ENCODE data around the gene EML6. TPM values are rescaled to one million over a fixed set of nuclear protein-coding genes. Genes with fewer than 3 reads are reported as not detected.

EML6 gene
- total RNA-seq, 2 experiments from 2014 or later, result 1.2 to 1.7 TPM

DNA sequence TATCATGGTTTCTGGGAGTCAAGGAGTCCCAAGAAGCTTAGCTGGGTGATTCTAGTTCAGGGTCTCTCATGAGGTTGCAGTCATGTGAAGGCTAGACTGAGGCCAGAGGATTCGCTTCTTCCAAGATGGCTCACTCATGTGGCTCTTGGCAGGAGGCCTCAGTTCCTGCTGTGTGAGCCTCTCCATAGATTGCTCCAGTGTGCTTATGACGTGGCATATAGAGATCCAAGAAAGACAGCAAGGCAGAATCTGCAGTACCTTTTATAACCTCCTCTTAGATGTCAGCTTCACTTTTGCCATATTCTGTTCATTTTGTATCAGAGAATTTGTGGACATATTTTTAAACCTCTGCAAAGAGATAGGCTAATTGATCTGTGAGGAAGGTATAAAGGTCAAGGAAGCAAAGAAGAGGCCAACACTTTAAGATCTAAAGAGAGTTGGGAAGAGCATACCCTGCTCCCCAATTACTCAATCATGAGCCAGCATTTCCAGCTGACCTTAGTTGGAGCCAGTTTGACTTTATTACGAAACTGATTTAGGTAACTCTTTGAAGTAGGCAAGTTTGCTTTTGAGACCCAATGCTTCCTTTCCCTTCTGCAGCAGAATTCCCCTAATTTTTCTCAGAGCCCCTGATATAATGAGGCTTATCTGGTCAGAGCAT lies 134.7 kb downstream of the EML6 start:
- no peaks in the 10 kb centered on the region for H3K9me3 Mint-ChIP-seq
- intact Hi-C loops (cut with micrococcal nuclease), result no loop called here
- POLR2A ChIA-PET, result no interaction called here
- CTCF ChIA-PET, result no interaction called here
- H3K4me3 Mint-ChIP-seq, result no peak overlapping the region
- DNase-seq, result no peak
- TF ChIP-seq, protein P1, sequence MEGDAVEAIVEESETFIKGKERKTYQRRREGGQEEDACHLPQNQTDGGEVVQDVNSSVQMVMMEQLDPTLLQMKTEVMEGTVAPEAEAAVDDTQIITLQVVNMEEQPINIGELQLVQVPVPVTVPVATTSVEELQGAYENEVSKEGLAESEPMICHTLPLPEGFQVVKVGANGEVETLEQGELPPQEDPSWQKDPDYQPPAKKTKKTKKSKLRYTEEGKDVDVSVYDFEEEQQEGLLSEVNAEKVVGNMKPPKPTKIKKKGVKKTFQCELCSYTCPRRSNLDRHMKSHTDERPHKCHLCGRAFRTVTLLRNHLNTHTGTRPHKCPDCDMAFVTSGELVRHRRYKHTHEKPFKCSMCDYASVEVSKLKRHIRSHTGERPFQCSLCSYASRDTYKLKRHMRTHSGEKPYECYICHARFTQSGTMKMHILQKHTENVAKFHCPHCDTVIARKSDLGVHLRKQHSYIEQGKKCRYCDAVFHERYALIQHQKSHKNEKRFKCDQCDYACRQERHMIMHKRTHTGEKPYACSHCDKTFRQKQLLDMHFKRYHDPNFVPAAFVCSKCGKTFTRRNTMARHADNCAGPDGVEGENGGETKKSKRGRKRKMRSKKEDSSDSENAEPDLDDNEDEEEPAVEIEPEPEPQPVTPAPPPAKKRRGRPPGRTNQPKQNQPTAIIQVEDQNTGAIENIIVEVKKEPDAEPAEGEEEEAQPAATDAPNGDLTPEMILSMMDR (IDR thresholded peaks at IDR 0.05), result no peak
- no peak overlapping the region for H3K27ac Mint-ChIP-seq
- H3K36me3 Mint-ChIP-seq (ENCODE audit: low read depth), result no peaks in the 10 kb centered on the region
- ATAC-seq, result no peak
- no peaks in the 10 kb centered on the region for H3K4me1 Mint-ChIP-seq (ENCODE audit: low read depth)
- no peaks in the 10 kb centered on the region for H3K27me3 Mint-ChIP-seq

DNA sequence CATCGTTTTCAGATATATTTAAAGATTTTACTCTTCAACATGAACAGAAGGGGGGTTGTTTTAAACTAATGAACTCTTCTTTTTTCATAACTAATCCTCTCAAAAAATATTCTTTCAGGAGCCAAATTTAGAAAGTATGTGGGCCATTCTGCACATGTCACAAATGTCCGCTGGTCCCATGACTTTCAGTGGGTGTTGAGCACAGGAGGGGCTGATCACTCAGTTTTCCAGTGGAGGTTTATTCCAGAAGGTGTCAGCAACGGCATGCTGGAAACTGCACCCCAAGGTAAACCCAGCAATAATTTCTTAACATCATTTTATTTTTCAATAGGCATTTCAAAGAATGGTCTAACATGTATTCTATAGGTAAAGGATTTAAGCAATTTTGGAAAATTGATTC lies 136.0 kb downstream of the EML6 start:
- TF ChIP-seq, protein P1 (IDR thresholded peaks at IDR 0.05), result no peak
- H3K36me3 Mint-ChIP-seq (ENCODE audit: low read depth), result no peaks in the 10 kb centered on the region
- ChIA-PET CTCF (no interaction called here), POLR2A (no interaction called here)
- no peaks in the 10 kb centered on the region for H3K27me3 Mint-ChIP-seq
- intact Hi-C loops (cut with micrococcal nuclease), result loop anchor here (1.0 kb wide), 1 partner anchor 17 kb away; no protein-coding TSS in a partner anchor
- ATAC-seq (no peak), DNase-seq (no peak)
- H3K9me3 Mint-ChIP-seq, result no peaks in the 10 kb centered on the region
- H3K27ac Mint-ChIP-seq, result no peak overlapping the region
- no peak overlapping the region for H3K4me3 Mint-ChIP-seq
- no peaks in the 10 kb centered on the region for H3K4me1 Mint-ChIP-seq (ENCODE audit: low read depth)

DNA sequence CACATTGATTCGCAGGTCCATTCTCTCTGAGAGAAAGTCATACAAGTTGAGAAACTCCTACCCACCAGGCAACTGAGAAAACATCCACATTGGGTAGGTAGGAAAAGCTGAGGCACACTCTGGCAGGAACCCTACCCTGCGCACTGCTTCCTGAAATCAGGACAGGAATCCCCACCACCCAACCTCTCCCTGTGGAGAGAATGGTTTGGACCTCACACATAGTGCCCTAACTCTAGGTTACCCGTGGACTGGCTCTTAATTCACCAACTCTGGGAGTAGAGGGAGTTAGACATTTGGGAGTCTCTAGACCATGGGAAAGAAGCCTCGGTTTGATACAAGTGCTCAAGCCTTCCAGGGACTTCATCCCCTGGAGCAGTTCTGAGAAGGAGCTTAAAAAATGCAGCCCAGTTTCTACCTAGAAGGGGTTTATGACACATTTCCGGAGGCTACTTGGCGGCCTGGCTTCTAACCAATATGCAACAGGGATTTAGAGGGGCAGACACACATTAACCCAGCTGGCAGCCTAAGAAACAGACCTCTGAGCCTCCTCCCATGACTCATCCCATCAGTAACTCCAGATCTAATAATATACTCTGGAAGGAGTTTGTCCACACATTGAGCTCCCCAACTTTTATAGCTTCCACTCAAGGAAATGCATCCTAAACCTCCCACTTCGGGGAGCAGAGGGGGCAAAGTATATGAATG lies 136.7 kb downstream of the EML6 start:
- Mint-ChIP-seq H3K9me3 (no peaks in the 10 kb centered on the region), H3K4me1 (ENCODE audit: low read depth) (no peaks in the 10 kb centered on the region), H3K36me3 (ENCODE audit: low read depth) (no peaks in the 10 kb centered on the region), H3K4me3 (no peak overlapping the region), H3K27ac (no peak overlapping the region), H3K27me3 (no peaks in the 10 kb centered on the region)
- CTCF ChIA-PET, result interaction anchor here (1.1 to 1.4 kb wide), 3 partner anchors 21 to 301 kb away, joined by 3 to 6 read pairs (median 4); no protein-coding TSS in a partner anchor
- TF ChIP-seq, protein P1 (IDR thresholded peaks at IDR 0.05), result no peak
- ATAC-seq (no peak), DNase-seq (no peak)
- intact Hi-C loops (cut with micrococcal nuclease), result loop anchor here (1.0 kb wide), 1 partner anchor 16 kb away; no protein-coding TSS in a partner anchor
- POLR2A ChIA-PET, result interaction anchor here (0.6 kb wide), 1 partner anchor 456 kb away, joined by 3 read pairs; no protein-coding TSS in a partner anchor

DNA sequence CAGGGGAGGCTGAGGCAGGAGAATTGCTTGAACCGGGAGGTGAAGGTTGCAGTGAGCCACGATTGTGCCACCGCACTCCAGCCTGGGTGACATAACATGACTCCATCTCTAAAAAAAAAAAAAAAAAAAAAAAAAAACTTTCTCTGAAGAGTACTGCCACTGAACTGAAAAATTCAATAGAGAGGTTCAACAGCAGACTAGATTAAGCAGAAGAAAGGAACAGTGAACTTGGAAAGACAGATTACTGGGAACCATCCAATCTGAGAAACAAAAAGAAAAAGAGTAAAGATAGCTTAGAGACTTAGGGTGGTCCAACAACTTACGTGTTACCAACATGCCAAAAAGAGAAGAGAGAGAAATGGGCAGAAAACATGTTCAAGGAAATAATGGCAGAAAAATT lies 138.8 kb downstream of the EML6 start:
- CTCF ChIA-PET, result interaction anchor here (0.7 kb wide), 1 partner anchor 17 kb away, joined by 3 read pairs; no protein-coding TSS in a partner anchor
- Mint-ChIP-seq H3K4me1 (ENCODE audit: low read depth) (peaks cover 7% of the 10 kb centered on the region), H3K27me3 (no peaks in the 10 kb centered on the region), H3K36me3 (ENCODE audit: low read depth) (no peaks in the 10 kb centered on the region), H3K9me3 (no peaks in the 10 kb centered on the region), H3K4me3 (no peak overlapping the region), H3K27ac (no peak overlapping the region)
- ATAC-seq, result no peak
- TF ChIP-seq, protein P1 (IDR thresholded peaks at IDR 0.05), result no peak
- no peak for DNase-seq
- intact Hi-C loops (cut with micrococcal nuclease), result no loop called here
- POLR2A ChIA-PET, result no interaction called here

DNA sequence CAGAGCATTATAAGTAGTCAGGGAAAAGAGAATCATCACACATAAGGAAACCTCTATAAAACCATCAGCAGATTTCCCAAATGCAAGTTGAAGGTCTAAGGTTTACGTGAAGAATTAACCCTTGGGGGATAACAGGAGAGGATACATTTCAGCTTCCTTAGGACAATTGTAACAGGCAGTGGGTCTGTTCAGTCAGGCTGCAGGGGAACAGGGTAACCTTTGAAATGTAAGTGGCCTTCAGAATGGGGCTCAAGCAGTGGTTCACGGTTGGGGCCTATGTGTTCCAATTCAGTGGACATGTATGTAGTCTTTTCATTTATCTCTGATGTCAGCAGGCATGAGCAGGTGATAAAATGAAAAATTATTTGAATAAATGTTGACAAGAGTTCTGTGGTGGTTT lies 139.3 kb downstream of the EML6 start:
- DNase-seq, result no peak
- no peak overlapping the region for H3K4me3 Mint-ChIP-seq
- no peaks in the 10 kb centered on the region for H3K9me3 Mint-ChIP-seq
- peaks cover 8% of the 10 kb centered on the region for H3K4me1 Mint-ChIP-seq (ENCODE audit: low read depth)
- no peak for ATAC-seq
- H3K27me3 Mint-ChIP-seq, result no peaks in the 10 kb centered on the region
- H3K36me3 Mint-ChIP-seq (ENCODE audit: low read depth), result no peaks in the 10 kb centered on the region
- ChIA-PET POLR2A (no interaction called here), CTCF (interaction anchor here (1.8 kb wide), 1 partner anchor 24 kb away, joined by 6 read pairs; no protein-coding TSS in a partner anchor)
- no peak overlapping the region for H3K27ac Mint-ChIP-seq
- TF ChIP-seq, protein P1 (IDR thresholded peaks at IDR 0.05), result no peak
- intact Hi-C loops (cut with micrococcal nuclease), result no loop called here

Measured in activated CD8-positive, alpha-beta T cell treated with anti-CD3 and anti-CD28 coated beads for 36 hours (primary cell).